Smooth muscle cell (in vitro differentiated cells): Measurements from ENCODE around the gene UCP3. TPM values are rescaled to one million over a fixed set of nuclear protein-coding genes. Genes with fewer than 3 reads are reported as not detected.

Experiments used
- DNase-seq: peaks from one replicate; lab custom pipeline; 2025; ENCODE audit not compliant: unreplicated experiment; lab: John Stamatoyannopoulos, UW
- H2AFZ ChIP-seq: fragments of 200-600 bp; sonication (generic); 2 replicates; pipeline ENCODE4 v1.6.0; 2016; ENCODE audit warnings: antibody characterized with exemption, low read depth, mild to moderate bottlenecking
- H3F3A ChIP-seq: fragments of 200-600 bp; sonication (generic); 2 replicates; pipeline ENCODE4 v1.6.0; 2017; ENCODE audit warnings: antibody characterized with exemption, low read depth
- H3K27ac ChIP-seq: fragments of 200-600 bp; sonication (generic); 2 replicates; pipeline ENCODE4 v1.5.1; 2016; ENCODE audit warnings: low read depth, mild to moderate bottlenecking
- H3K27me3 ChIP-seq: fragments of 200-600 bp; sonication (generic); 2 replicates; pipeline ENCODE4 v1.6.1; 2016; ENCODE audit warnings: low read depth, mild to moderate bottlenecking
- H3K36me3 ChIP-seq: fragments of 200-600 bp; sonication (generic); 2 replicates; pipeline ENCODE4 v1.5.1; 2016; ENCODE audit warnings: low read depth
- H3K4me1 ChIP-seq: fragments of 200-600 bp; sonication (generic); 2 replicates; pipeline ENCODE4 v1.5.1; 2016; ENCODE audit warnings: low read depth
- H3K4me2 ChIP-seq: fragments of 200-600 bp; sonication (generic); 2 replicates; pipeline ENCODE4 v1.6.0; 2016; ENCODE audit warnings: mild to moderate bottlenecking
- H3K4me3 ChIP-seq: fragments of 200-600 bp; sonication (generic); 2 replicates; pipeline ENCODE4 v1.5.1; 2016; ENCODE audit warnings: mild to moderate bottlenecking
- H3K79me2 ChIP-seq: fragments of 200-600 bp; sonication (generic); 2 replicates; pipeline ENCODE4 v1.6.0; 2016; ENCODE audit warnings: low read depth, mild to moderate bottlenecking
- H3K9ac ChIP-seq: fragments of 200-600 bp; sonication (generic); 2 replicates; pipeline ENCODE4 v1.6.0; 2016; ENCODE audit warnings: low read depth
- H3K9me3 ChIP-seq: fragments of 200-600 bp; sonication (generic); replicated peaks from 2 replicates; pipeline ENCODE4 v1.5.1; 2016; ENCODE audit warnings: low read depth
- H4K20me1 ChIP-seq: fragments of 200-600 bp; sonication (generic); 2 replicates; pipeline ENCODE4 v1.6.0; 2016; ENCODE audit warnings: low read depth
- WGBS: methylation state at CpG from one replicate; pipeline ENCODE4 v1.1.7; 2016; ENCODE audit warnings: low lambda C conversion rate; 5-methylcytosine and 5-hydroxymethylcytosine counted together
- polyA plus RNA-seq: library from polyadenylated mRNA; unstranded; fragments of >200 nt; fragmentation: Nextera tagmentation; extraction: Ambion mirVana; gene quantifications from 2 replicates; pipeline ENCODE4 v1.2.1, GENCODE V29; 2016
- total RNA-seq: library from RNA; depleted of rRNA; stranded (reverse); fragments of >200 nt; gene quantifications from 2 replicates; pipeline ENCODE4 v1.2.3, GENCODE V29; 2014
- TF ChIP-seq, protein P1 (sequence below): fragments of 200-600 bp; sonication (generic); IDR thresholded peaks from 2 replicates; pipeline ENCODE4 v1.5.1; 2017; ENCODE audit warnings: borderline replicate concordance, mild to moderate bottlenecking, antibody characterized with exemption; ENCODE audit not compliant: insufficient read depth, poor library complexity, severe bottlenecking

Gene UCP3
- total and polyA plus RNA-seq, 2 experiments from 2014 or later = 0.85 to 0.88 TPM

DNA sequence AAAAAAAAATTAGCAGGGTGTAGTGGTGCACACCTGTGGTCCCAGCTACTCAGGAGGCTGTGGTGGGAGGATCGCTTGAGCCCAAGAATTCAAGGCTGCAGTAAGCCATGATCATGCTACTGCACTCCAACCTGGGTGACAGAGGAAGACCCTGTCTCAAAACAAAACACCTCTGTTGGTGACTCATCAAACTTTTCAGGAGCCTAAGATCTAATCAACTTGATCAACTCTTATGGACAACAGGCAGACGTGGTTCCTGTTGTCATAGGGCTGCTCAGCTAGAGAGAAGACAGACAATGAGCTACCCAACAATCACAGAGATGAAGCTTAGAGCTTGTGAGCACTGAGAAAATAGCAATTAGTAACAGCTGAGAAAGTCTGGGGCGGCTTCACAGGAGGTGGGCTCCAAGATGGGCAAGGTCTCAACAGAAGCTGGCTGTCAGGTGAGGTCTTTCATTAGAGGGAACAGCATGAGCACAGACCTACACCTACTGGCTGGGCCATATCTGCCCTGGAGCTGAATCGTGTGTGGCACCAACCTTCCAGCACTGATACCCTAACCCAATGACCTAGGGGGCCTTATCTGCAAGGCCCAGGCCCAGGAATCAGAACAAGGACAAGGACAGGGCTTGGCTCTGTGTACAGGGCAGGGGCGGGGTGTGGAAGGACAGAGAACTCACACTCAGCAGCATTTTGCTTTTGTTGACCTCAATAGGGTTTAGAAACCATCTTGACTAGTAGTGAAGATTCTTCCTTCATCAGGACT lies 7.2 kb upstream of the UCP3 start:
- Histone ChIP-seq H3K9ac (no peak overlapping the region), H2AFZ (no peak overlapping the region), H3K79me2 (no peaks in the 10 kb centered on the region)

DNA sequence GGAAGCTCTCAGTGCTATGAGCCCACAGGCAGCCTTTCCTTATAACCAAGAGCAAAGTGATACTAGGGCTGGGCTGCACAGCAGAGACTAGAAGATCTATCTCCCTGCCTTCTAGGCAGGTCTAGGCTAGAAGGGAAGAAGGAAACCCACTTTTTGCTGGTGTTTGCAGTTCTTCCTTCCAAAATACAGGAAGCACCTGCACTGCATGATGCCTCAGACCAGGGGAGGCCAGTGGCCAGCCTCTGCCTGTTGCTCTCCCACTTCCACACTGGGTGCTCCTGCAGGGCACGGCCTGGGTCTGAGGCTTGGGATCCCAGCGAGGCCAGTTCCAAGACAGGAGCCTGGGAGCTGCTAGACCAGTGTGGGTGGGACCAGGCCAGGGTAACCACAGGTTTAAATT lies 6.0 kb upstream of the UCP3 start:
- Histone ChIP-seq H3K27me3 (no peaks in the 10 kb centered on the region), H3K9ac (no peak overlapping the region), H3K4me1 (peaks cover 7% of the 10 kb centered on the region), H3K9me3 (no peaks in the 10 kb centered on the region), H3K4me3 (no peak overlapping the region), H2AFZ (no peak overlapping the region), H3F3A (peaks cover 8% of the 10 kb centered on the region), H4K20me1 (no peaks in the 10 kb centered on the region), H3K79me2 (no peaks in the 10 kb centered on the region), H3K4me2 (no peak overlapping the region), H3K27ac (no peak overlapping the region), H3K36me3 (no peaks in the 10 kb centered on the region)
- no peak for DNase-seq
- TF ChIP-seq, protein P1, sequence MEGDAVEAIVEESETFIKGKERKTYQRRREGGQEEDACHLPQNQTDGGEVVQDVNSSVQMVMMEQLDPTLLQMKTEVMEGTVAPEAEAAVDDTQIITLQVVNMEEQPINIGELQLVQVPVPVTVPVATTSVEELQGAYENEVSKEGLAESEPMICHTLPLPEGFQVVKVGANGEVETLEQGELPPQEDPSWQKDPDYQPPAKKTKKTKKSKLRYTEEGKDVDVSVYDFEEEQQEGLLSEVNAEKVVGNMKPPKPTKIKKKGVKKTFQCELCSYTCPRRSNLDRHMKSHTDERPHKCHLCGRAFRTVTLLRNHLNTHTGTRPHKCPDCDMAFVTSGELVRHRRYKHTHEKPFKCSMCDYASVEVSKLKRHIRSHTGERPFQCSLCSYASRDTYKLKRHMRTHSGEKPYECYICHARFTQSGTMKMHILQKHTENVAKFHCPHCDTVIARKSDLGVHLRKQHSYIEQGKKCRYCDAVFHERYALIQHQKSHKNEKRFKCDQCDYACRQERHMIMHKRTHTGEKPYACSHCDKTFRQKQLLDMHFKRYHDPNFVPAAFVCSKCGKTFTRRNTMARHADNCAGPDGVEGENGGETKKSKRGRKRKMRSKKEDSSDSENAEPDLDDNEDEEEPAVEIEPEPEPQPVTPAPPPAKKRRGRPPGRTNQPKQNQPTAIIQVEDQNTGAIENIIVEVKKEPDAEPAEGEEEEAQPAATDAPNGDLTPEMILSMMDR = no peak
- WGBS = 95% methylated on average over 2 of the region's 2 CpGs

More for the DNA sequence above, 7.2 kb upstream of the UCP3 start:
- no peaks in the 10 kb centered on the region for H3K9me3 ChIP-seq
- H3K36me3 ChIP-seq = no peaks in the 10 kb centered on the region
- no peaks in the 10 kb centered on the region for H3K27me3 ChIP-seq
- H3K4me1 ChIP-seq = peaks cover 7% of the 10 kb centered on the region
- 96% methylated on average over 5 of the region's 5 CpGs for WGBS
- no peaks in the 10 kb centered on the region for H4K20me1 ChIP-seq
- TF ChIP-seq, protein P1 = no peak
- no peak overlapping the region for H3K4me3 ChIP-seq
- H3F3A ChIP-seq = peaks cover 8% of the 10 kb centered on the region
- H3K27ac ChIP-seq = no peak overlapping the region
- no peak overlapping the region for H3K4me2 ChIP-seq
- no peak for DNase-seq

GRCh38 chr11:74013141-74013540 lies 4.3 kb upstream of the UCP3 start:
- Histone ChIP-seq H3K27me3 (no peaks in the 10 kb centered on the region), H3K4me2 (no peak overlapping the region), H3K4me3 (no peak overlapping the region), H4K20me1 (no peaks in the 10 kb centered on the region), H3K36me3 (no peaks in the 10 kb centered on the region), H3F3A (no peaks in the 10 kb centered on the region), H2AFZ (no peak overlapping the region), H3K9ac (no peak overlapping the region), H3K9me3 (no peaks in the 10 kb centered on the region), H3K4me1 (no peaks in the 10 kb centered on the region), H3K79me2 (no peaks in the 10 kb centered on the region), H3K27ac (no peak overlapping the region)
- TF ChIP-seq, protein P1 = no peak
- no peak for DNase-seq
- 98% methylated on average over 8 of the region's 8 CpGs for WGBS
